AG04450 (cell line): ENCODE measurements around the gene IGFBP3. TPM values are rescaled to one million over a fixed set of nuclear protein-coding genes. Genes with fewer than 3 reads are reported as not detected.

Source experiments
- CTCF ChIA-PET: fragments of 300-600, 350-600 bp; formaldehyde crosslinking; extraction: SDS; loops from one replicate; lab custom pipeline; 2022; ENCODE audit warnings: antibody characterized with exemption, inconsistent platforms; lab: Charles Lee
- POLR2A ChIA-PET: fragments of 350-600 bp; formaldehyde crosslinking; extraction: SDS; loops from one replicate; lab custom pipeline; 2021; ENCODE audit warnings: antibody characterized with exemption, inconsistent platforms; lab: Yijun Ruan, JAX
- DNase-seq: peaks from one replicate; pipeline ENCODE4 v3.0.0-alpha.2; 2011; ENCODE audit warnings: low read depth, low spot score
- H3K27ac ChIP-seq: one replicate; pipeline ENCODE4 v1.5.1; 2012; ENCODE audit warnings: low read depth, low read length, control low read depth
- H3K27me3 ChIP-seq: one replicate; pipeline ENCODE4 v1.6.0; 2012; ENCODE audit warnings: low read length; ENCODE audit not compliant: control insufficient read depth, insufficient read depth
- H3K4me3 ChIP-seq: 2 replicates; pipeline ENCODE4 v1.5.1; 2011; ENCODE audit warnings: mild to moderate bottlenecking, low read depth, low read length, control low read depth
- H3K9me3 ChIP-seq: 2 replicates; pipeline ENCODE4 v1.5.1; 2012; ENCODE audit warnings: low read length; ENCODE audit not compliant: control insufficient read depth, insufficient read depth
- polyA plus RNA-seq: library from polyadenylated mRNA; depleted of rRNA; stranded (reverse); fragments of >200 nt; gene quantifications from 2 replicates; pipeline ENCODE4 v1.2.3, GENCODE V29; 2011
- TF ChIP-seq, protein P1 (sequence below): IDR thresholded peaks from 2 replicates; pipeline ENCODE4 v1.5.1; 2011; ENCODE audit warnings: low read depth, low read length, control low read depth, inconsistent platforms

The IGFBP3 gene
- polyA plus RNA-seq, 1 experiment, result 220 TPM

- H3K27me3 ChIP-seq, result peaks cover 13% of the 10 kb centered on the region
- DNase-seq, result no peak
- ChIA-PET CTCF (interaction anchor here (0.7 to 3.0 kb wide), 13 partner anchors 8 to 1375 kb away, joined by 3 to 18 read pairs (median 6); no protein-coding TSS in a partner anchor), POLR2A (interaction anchor here (0.7 kb wide), 1 partner anchor 1363 kb away, joined by 3 read pairs; no protein-coding TSS in a partner anchor)
- TF ChIP-seq, protein P1, sequence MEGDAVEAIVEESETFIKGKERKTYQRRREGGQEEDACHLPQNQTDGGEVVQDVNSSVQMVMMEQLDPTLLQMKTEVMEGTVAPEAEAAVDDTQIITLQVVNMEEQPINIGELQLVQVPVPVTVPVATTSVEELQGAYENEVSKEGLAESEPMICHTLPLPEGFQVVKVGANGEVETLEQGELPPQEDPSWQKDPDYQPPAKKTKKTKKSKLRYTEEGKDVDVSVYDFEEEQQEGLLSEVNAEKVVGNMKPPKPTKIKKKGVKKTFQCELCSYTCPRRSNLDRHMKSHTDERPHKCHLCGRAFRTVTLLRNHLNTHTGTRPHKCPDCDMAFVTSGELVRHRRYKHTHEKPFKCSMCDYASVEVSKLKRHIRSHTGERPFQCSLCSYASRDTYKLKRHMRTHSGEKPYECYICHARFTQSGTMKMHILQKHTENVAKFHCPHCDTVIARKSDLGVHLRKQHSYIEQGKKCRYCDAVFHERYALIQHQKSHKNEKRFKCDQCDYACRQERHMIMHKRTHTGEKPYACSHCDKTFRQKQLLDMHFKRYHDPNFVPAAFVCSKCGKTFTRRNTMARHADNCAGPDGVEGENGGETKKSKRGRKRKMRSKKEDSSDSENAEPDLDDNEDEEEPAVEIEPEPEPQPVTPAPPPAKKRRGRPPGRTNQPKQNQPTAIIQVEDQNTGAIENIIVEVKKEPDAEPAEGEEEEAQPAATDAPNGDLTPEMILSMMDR, result no peak
- H3K4me3 ChIP-seq, result no peak overlapping the region
- no peaks in the 10 kb centered on the region for H3K9me3 ChIP-seq
- H3K27ac ChIP-seq, result no peak overlapping the region
These were observed 29.3 kb downstream of the IGFBP3 start for GRCh38 chr7:45891462-45892402.

GRCh38 chr7:45890902-45891461, 30.1 kb downstream of the IGFBP3 start:
- POLR2A ChIA-PET, result interaction anchor here (0.7 kb wide), 1 partner anchor 1364 kb away, joined by 3 read pairs; no protein-coding TSS in a partner anchor
- no peak for DNase-seq
- H3K9me3 ChIP-seq, result no peaks in the 10 kb centered on the region
- H3K4me3 ChIP-seq, result no peak overlapping the region
- CTCF ChIA-PET, result interaction anchor here (0.8 to 3.0 kb wide), 16 partner anchors 9 to 1375 kb away, joined by 3 to 18 read pairs (median 5); no protein-coding TSS in a partner anchor
- peaks cover 13% of the 10 kb centered on the region for H3K27me3 ChIP-seq
- TF ChIP-seq, protein P1, result peak; percentile 71
- H3K27ac ChIP-seq, result no peak overlapping the region

- H3K4me3 ChIP-seq, result no peak overlapping the region
- TF ChIP-seq, protein P1, result no peak
- no peak for DNase-seq
- H3K27ac ChIP-seq, result no peak overlapping the region
- H3K27me3 ChIP-seq, result peaks cover 13% of the 10 kb centered on the region
- H3K9me3 ChIP-seq, result no peaks in the 10 kb centered on the region
- ChIA-PET POLR2A (no interaction called here), CTCF (interaction anchor here (0.8 to 3.0 kb wide), 17 partner anchors 8 to 1376 kb away, joined by 3 to 18 read pairs (median 4); no protein-coding TSS in a partner anchor)
These were observed 30.8 kb downstream of the IGFBP3 start for GRCh38 chr7:45890125-45890901.

DNA sequence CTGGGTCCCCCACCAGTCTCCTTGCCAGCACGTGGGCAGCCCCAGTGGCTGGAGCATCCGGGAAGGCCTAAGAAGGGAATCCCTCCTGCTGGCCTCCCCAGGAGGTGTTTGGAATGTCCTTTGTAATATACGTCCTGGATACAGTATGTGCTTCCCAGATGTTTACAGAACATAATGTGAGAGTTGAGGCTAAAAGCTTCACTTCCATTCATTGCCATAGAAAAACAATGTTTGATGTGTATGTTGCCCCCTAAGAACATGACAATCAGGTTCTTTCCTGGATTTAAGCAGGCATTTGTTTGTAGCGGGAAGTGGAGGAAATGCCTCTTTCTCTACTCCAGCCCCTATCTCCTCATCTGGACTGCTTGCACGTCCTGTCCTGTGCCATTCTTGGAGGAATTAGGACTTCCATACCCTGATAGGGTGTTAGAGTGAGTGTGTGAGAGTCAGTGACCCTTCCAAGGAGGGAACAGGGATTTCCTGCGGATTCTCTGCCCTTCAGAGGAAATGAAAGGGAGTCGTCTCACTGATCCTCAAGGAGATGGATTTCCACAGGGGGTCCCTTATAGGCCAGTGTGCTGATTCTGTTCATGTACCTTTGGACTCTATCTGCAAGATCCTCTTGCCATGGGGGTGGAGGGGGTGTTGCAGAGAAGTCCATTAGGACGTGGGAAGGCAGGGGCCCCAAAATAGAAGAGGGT, 31.6 kb downstream of the IGFBP3 start:
- ChIA-PET POLR2A (no interaction called here), CTCF (interaction anchor here (1.1 to 3.0 kb wide), 5 partner anchors 24 to 1294 kb away, joined by 3 to 18 read pairs (median 4); no protein-coding TSS in a partner anchor)
- H3K27me3 ChIP-seq, result peaks cover 11% of the 10 kb centered on the region
- no peak for DNase-seq
- H3K27ac ChIP-seq, result no peak overlapping the region
- TF ChIP-seq, protein P1, result no peak
- H3K4me3 ChIP-seq, result no peak overlapping the region
- no peaks in the 10 kb centered on the region for H3K9me3 ChIP-seq
